ENCODE results near the gene RPS6KA3.
A peak's percentile ranks its signal among the peaks of the same experiment; 100 is the strongest.
"Not testable (repeated sequence)": the region's sequence is repeated elsewhere in the genome, so short reads cannot be mapped to it uniquely, and the experiment has no call there.

The RPS6KA3 gene

GRCh38 chrX:20265726-20266681 is 705 bp downstream of the RPS6KA3 start:
- WGBS, 2 experiments (ENCODE audit: insufficient coverage in 2 of 2), result 0% methylated on average over 1 to 6 of the region's 75 CpGs
- no peaks in the 10 kb centered on the region for H3K9me3 ChIP-seq (ENCODE audit: control insufficient read depth, low read length)
- peak overlapping the region; percentile 81 for H3K27ac ChIP-seq (ENCODE audit: low read depth, low read length, severe bottlenecking)
- H3K4me1 ChIP-seq (ENCODE audit: control insufficient read depth, insufficient read depth, low read length, poor library complexity, severe bottlenecking), result peaks cover 4% of the 10 kb centered on the region
- H3K36me3 ChIP-seq (ENCODE audit: control insufficient read depth, insufficient read depth, low read length), result no peaks in the 10 kb centered on the region
- peak overlapping the region; percentile 66 for H3K4me3 ChIP-seq (ENCODE audit: extremely low read depth, insufficient read depth, low read length, poor library complexity, severe bottlenecking)

- H3K4me3 ChIP-seq (ENCODE audit: extremely low read depth, insufficient read depth, low read length, poor library complexity, severe bottlenecking), result peak overlapping the region; percentile 66
- peak overlapping the region; percentile 81 for H3K27ac ChIP-seq (ENCODE audit: low read depth, low read length, severe bottlenecking)
- WGBS, 2 experiments (ENCODE audit: insufficient coverage in 2 of 2), result 0% methylated on average over 5 to 9 of the region's 26 CpGs
- H3K36me3 ChIP-seq (ENCODE audit: control insufficient read depth, insufficient read depth, low read length), result no peaks in the 10 kb centered on the region
- H3K4me1 ChIP-seq (ENCODE audit: control insufficient read depth, insufficient read depth, low read length, poor library complexity, severe bottlenecking), result peaks cover 4% of the 10 kb centered on the region
- no peaks in the 10 kb centered on the region for H3K9me3 ChIP-seq (ENCODE audit: control insufficient read depth, low read length)
Measured at GRCh38 chrX:20265221-20265725, 1.4 kb downstream of the RPS6KA3 start.

GRCh38 chrX:20263474-20263873 is 3.2 kb downstream of the RPS6KA3 start:
- no CpG with 5 or more reads among the region's 2 CpGs for WGBS, 2 experiments (ENCODE audit: insufficient coverage in 2 of 2)
- no peak overlapping the region for H3K4me3 ChIP-seq (ENCODE audit: extremely low read depth, insufficient read depth, low read length, poor library complexity, severe bottlenecking)
- no peaks in the 10 kb centered on the region for H3K9me3 ChIP-seq (ENCODE audit: control insufficient read depth, low read length)
- peaks cover 4% of the 10 kb centered on the region for H3K4me1 ChIP-seq (ENCODE audit: control insufficient read depth, insufficient read depth, low read length, poor library complexity, severe bottlenecking)
- no peaks in the 10 kb centered on the region for H3K36me3 ChIP-seq (ENCODE audit: control insufficient read depth, insufficient read depth, low read length)
- H3K27ac ChIP-seq (ENCODE audit: low read depth, low read length, severe bottlenecking), result no peak overlapping the region

GRCh38 chrX:20260885-20261284 is 5.8 kb downstream of the RPS6KA3 start:
- Histone ChIP-seq H3K27ac (ENCODE audit: low read depth, low read length, severe bottlenecking) (no peak overlapping the region), H3K4me1 (ENCODE audit: control insufficient read depth, insufficient read depth, low read length, poor library complexity, severe bottlenecking) (peaks cover 4% of the 10 kb centered on the region), H3K9me3 (ENCODE audit: control insufficient read depth, low read length) (no peaks in the 10 kb centered on the region), H3K36me3 (ENCODE audit: control insufficient read depth, insufficient read depth, low read length) (no peaks in the 10 kb centered on the region), H3K4me3 (ENCODE audit: extremely low read depth, insufficient read depth, low read length, poor library complexity, severe bottlenecking) (no peak overlapping the region)
- 100% methylated on average over 1 of the region's 2 CpGs; no CpG with 5 or more reads in 1 of the 2 experiments for WGBS, 2 experiments (ENCODE audit: insufficient coverage in 2 of 2)

- H3K4me1 ChIP-seq (ENCODE audit: control insufficient read depth, insufficient read depth, low read length, poor library complexity, severe bottlenecking), result peaks cover 2% of the 10 kb centered on the region
- peaks cover 21% of the 10 kb centered on the region for H3K36me3 ChIP-seq (ENCODE audit: control insufficient read depth, insufficient read depth, low read length)
- no CpG with 5 or more reads among the region's 4 CpGs for WGBS, 2 experiments (ENCODE audit: insufficient coverage in 2 of 2)
- H3K4me3 ChIP-seq (ENCODE audit: extremely low read depth, insufficient read depth, low read length, poor library complexity, severe bottlenecking), result no peak overlapping the region
- no peak overlapping the region for H3K27ac ChIP-seq (ENCODE audit: low read depth, low read length, severe bottlenecking)
- no peaks in the 10 kb centered on the region for H3K9me3 ChIP-seq (ENCODE audit: control insufficient read depth, low read length)
Measured at GRCh38 chrX:20254712-20255299, 11.9 kb downstream of the RPS6KA3 start.

- no peaks in the 10 kb centered on the region for H3K9me3 ChIP-seq (ENCODE audit: control insufficient read depth, low read length)
Measured at GRCh38 chrX:20253232-20253543, 13.5 kb downstream of the RPS6KA3 start.

GRCh38 chrX:20252381-20253231 is 14.1 kb downstream of the RPS6KA3 start:
- H3K4me3 ChIP-seq (ENCODE audit: extremely low read depth, insufficient read depth, low read length, poor library complexity, severe bottlenecking), result no peak overlapping the region
- WGBS, 2 experiments (ENCODE audit: insufficient coverage in 2 of 2), result no CpG with 5 or more reads among the region's 6 CpGs
- no peaks in the 10 kb centered on the region for H3K9me3 ChIP-seq (ENCODE audit: control insufficient read depth, low read length)

More at GRCh38 chrX:20253232-20253543, 13.5 kb downstream of the RPS6KA3 start:
- H3K4me1 ChIP-seq (ENCODE audit: control insufficient read depth, insufficient read depth, low read length, poor library complexity, severe bottlenecking), result peaks cover 2% of the 10 kb centered on the region
- WGBS, 2 experiments (ENCODE audit: insufficient coverage in 2 of 2), result 60% methylated on average over 1 of the region's 1 CpG; no CpG with 5 or more reads in 1 of the 2 experiments
- H3K4me3 ChIP-seq (ENCODE audit: extremely low read depth, insufficient read depth, low read length, poor library complexity, severe bottlenecking), result no peak overlapping the region
- H3K36me3 ChIP-seq (ENCODE audit: control insufficient read depth, insufficient read depth, low read length), result peaks cover 24% of the 10 kb centered on the region
- no peak overlapping the region for H3K27ac ChIP-seq (ENCODE audit: low read depth, low read length, severe bottlenecking)

GRCh38 chrX:20251691-20252090 is 15.0 kb downstream of the RPS6KA3 start:
- Histone ChIP-seq H3K9me3 (ENCODE audit: control insufficient read depth, low read length) (no peaks in the 10 kb centered on the region), H3K4me1 (ENCODE audit: control insufficient read depth, insufficient read depth, low read length, poor library complexity, severe bottlenecking) (peaks cover 2% of the 10 kb centered on the region), H3K36me3 (ENCODE audit: control insufficient read depth, insufficient read depth, low read length) (peaks cover 24% of the 10 kb centered on the region), H3K4me3 (ENCODE audit: extremely low read depth, insufficient read depth, low read length, poor library complexity, severe bottlenecking) (no peak overlapping the region), H3K27ac (ENCODE audit: low read depth, low read length, severe bottlenecking) (no peak overlapping the region)

More at GRCh38 chrX:20252381-20253231, 14.1 kb downstream of the RPS6KA3 start:
- H3K27ac ChIP-seq (ENCODE audit: low read depth, low read length, severe bottlenecking), result no peak overlapping the region
- peaks cover 24% of the 10 kb centered on the region for H3K36me3 ChIP-seq (ENCODE audit: control insufficient read depth, insufficient read depth, low read length)
- peaks cover 2% of the 10 kb centered on the region for H3K4me1 ChIP-seq (ENCODE audit: control insufficient read depth, insufficient read depth, low read length, poor library complexity, severe bottlenecking)

GRCh38 chrX:20250146-20250545 is 16.6 kb downstream of the RPS6KA3 start:
- H3K4me1 ChIP-seq (ENCODE audit: control insufficient read depth, insufficient read depth, low read length, poor library complexity, severe bottlenecking); H3K27ac ChIP-seq (ENCODE audit: low read depth, low read length, severe bottlenecking); H3K9me3 ChIP-seq (ENCODE audit: control insufficient read depth, low read length); H3K4me3 ChIP-seq (ENCODE audit: extremely low read depth, insufficient read depth, low read length, poor library complexity, severe bottlenecking): not testable (repeated sequence)
- peaks cover 24% of the 10 kb centered on the region for H3K36me3 ChIP-seq (ENCODE audit: control insufficient read depth, insufficient read depth, low read length)

GRCh38 chrX:20248592-20249192 is 18.0 kb downstream of the RPS6KA3 start:
- Histone ChIP-seq H3K36me3 (ENCODE audit: control insufficient read depth, insufficient read depth, low read length) (peaks cover 24% of the 10 kb centered on the region), H3K9me3 (ENCODE audit: control insufficient read depth, low read length) (no peaks in the 10 kb centered on the region), H3K27ac (ENCODE audit: low read depth, low read length, severe bottlenecking) (no peak overlapping the region), H3K4me1 (ENCODE audit: control insufficient read depth, insufficient read depth, low read length, poor library complexity, severe bottlenecking) (peaks cover 2% of the 10 kb centered on the region), H3K4me3 (ENCODE audit: extremely low read depth, insufficient read depth, low read length, poor library complexity, severe bottlenecking) (no peak overlapping the region)
- WGBS, 2 experiments (ENCODE audit: insufficient coverage in 2 of 2), result 92 to 100% methylated on average over 2 of the region's 7 CpGs

Measured in mesodermal cell (in vitro differentiated cells).